Measurements from ENCODE around the gene ESRRA. TPM values are rescaled to one million over a fixed set of nuclear protein-coding genes. Genes with fewer than 3 reads are reported as not detected.

The ESRRA gene
- total and polyA plus RNA-seq, 2 donors: 13.3 to 53.2 TPM

- DNase-seq (ENCODE audit: extremely low spot score): peak; percentile 88
- peak within 1 kb of the TSS; percentile 75 for H3K4me3 ChIP-seq (ENCODE audit: low read depth, low read length)
- no peaks in the 10 kb centered on the region for H3K4me1 ChIP-seq (ENCODE audit: insufficient read depth)
- WGBS: 3% methylated on average over 44 of the region's 44 CpGs
- peak within 1 kb of the TSS; percentile 96 for H3K27ac ChIP-seq (ENCODE audit: low read depth)
- no peaks in the 10 kb centered on the region for H3K36me3 ChIP-seq (ENCODE audit: insufficient read depth)
These were observed 21.0 kb upstream of the ESRRA start, which contains the start of gene BAD for GRCh38 chr11:64284048-64284961. BAD (minus strand) TSS chr11:64284665; CDS start chr11:64284368, 297 bp downstream.

GRCh38 chr11:64284962-64285884, 20.1 kb upstream of the ESRRA start, which contains the start of gene GPR137:
GPR137 (plus strand) TSS chr11:64285848; CDS start chr11:64286525, 677 bp downstream.
- Histone ChIP-seq H3K4me1 (ENCODE audit: insufficient read depth) (no peaks in the 10 kb centered on the region), H3K36me3 (ENCODE audit: insufficient read depth) (no peaks in the 10 kb centered on the region), H3K4me3 (ENCODE audit: low read depth, low read length) (peak within 1 kb of the TSS; percentile 75), H3K27ac (ENCODE audit: low read depth) (peak within 1 kb of the TSS; percentile 96)
- under 1% methylated on average over 100 of the region's 102 CpGs for WGBS
- DNase-seq (ENCODE audit: extremely low spot score): no peak

GRCh38 chr11:64285885-64286800, 19.2 kb upstream of the ESRRA start:
- H3K4me1 ChIP-seq (ENCODE audit: insufficient read depth): no peaks in the 10 kb centered on the region
- peak overlapping the region; percentile 75 for H3K4me3 ChIP-seq (ENCODE audit: low read depth, low read length)
- DNase-seq (ENCODE audit: extremely low spot score): no peak
- 25% methylated on average over 40 of the region's 40 CpGs for WGBS
- H3K27ac ChIP-seq (ENCODE audit: low read depth): no peak overlapping the region
- no peaks in the 10 kb centered on the region for H3K36me3 ChIP-seq (ENCODE audit: insufficient read depth)

GRCh38 chr11:64286801-64287159, 18.5 kb upstream of the ESRRA start:
- no peaks in the 10 kb centered on the region for H3K36me3 ChIP-seq (ENCODE audit: insufficient read depth)
- H3K27ac ChIP-seq (ENCODE audit: low read depth): no peak overlapping the region
- WGBS: 87% methylated on average over 9 of the region's 9 CpGs
- no peaks in the 10 kb centered on the region for H3K4me1 ChIP-seq (ENCODE audit: insufficient read depth)
- no peak for DNase-seq (ENCODE audit: extremely low spot score)
- H3K4me3 ChIP-seq (ENCODE audit: low read depth, low read length): no peak overlapping the region

- WGBS: 95% methylated on average over 33 of the region's 33 CpGs
- peaks cover 3% of the 10 kb centered on the region for H3K4me1 ChIP-seq (ENCODE audit: insufficient read depth)
- no peak overlapping the region for H3K27ac ChIP-seq (ENCODE audit: low read depth)
- H3K4me3 ChIP-seq (ENCODE audit: low read depth, low read length): no peak overlapping the region
- no peaks in the 10 kb centered on the region for H3K36me3 ChIP-seq (ENCODE audit: insufficient read depth)
- no peak for DNase-seq (ENCODE audit: extremely low spot score)
These were observed 17.5 kb upstream of the ESRRA start for GRCh38 chr11:64287676-64288352.

- Histone ChIP-seq H3K4me1 (ENCODE audit: insufficient read depth) (peaks cover 3% of the 10 kb centered on the region), H3K36me3 (ENCODE audit: insufficient read depth) (no peaks in the 10 kb centered on the region), H3K27ac (ENCODE audit: low read depth) (no peak overlapping the region), H3K4me3 (ENCODE audit: low read depth, low read length) (no peak overlapping the region)
- DNase-seq (ENCODE audit: extremely low spot score): no peak
- WGBS: 91% methylated on average over 9 of the region's 9 CpGs
These were observed 17.0 kb upstream of the ESRRA start for GRCh38 chr11:64288353-64288750.

- WGBS: 93% methylated on average over 13 of the region's 13 CpGs
- Histone ChIP-seq H3K4me3 (ENCODE audit: low read depth, low read length) (no peak overlapping the region), H3K4me1 (ENCODE audit: insufficient read depth) (peaks cover 3% of the 10 kb centered on the region), H3K27ac (ENCODE audit: low read depth) (no peak overlapping the region), H3K36me3 (ENCODE audit: insufficient read depth) (no peaks in the 10 kb centered on the region)
- DNase-seq (ENCODE audit: extremely low spot score): no peak
These were observed 16.2 kb upstream of the ESRRA start for GRCh38 chr11:64289002-64289564.

- H3K4me3 ChIP-seq (ENCODE audit: low read depth, low read length): no peak overlapping the region
- 54% methylated on average over 10 of the region's 10 CpGs for WGBS
- no peak for DNase-seq (ENCODE audit: extremely low spot score)
These were observed 14.7 kb upstream of the ESRRA start for GRCh38 chr11:64290352-64291261.

GRCh38 chr11:64291262-64291751, 14.0 kb upstream of the ESRRA start, which contains the start of gene KCNK4:
KCNK4 (plus strand) TSS chr11:64291302; CDS start chr11:64293019, 1,717 bp downstream.
- DNase-seq (ENCODE audit: extremely low spot score): no peak
- no peaks in the 10 kb centered on the region for H3K36me3 ChIP-seq (ENCODE audit: insufficient read depth)
- peaks cover 3% of the 10 kb centered on the region for H3K4me1 ChIP-seq (ENCODE audit: insufficient read depth)
- H3K4me3 ChIP-seq (ENCODE audit: low read depth, low read length): peak within 1 kb of the TSS; percentile 35
- WGBS: 3% methylated on average over 45 of the region's 45 CpGs
- no peak within 1 kb of the TSS for H3K27ac ChIP-seq (ENCODE audit: low read depth)

More at GRCh38 chr11:64290352-64291261, 14.7 kb upstream of the ESRRA start:
- Histone ChIP-seq H3K36me3 (ENCODE audit: insufficient read depth) (no peaks in the 10 kb centered on the region), H3K27ac (ENCODE audit: low read depth) (no peak overlapping the region), H3K4me1 (ENCODE audit: insufficient read depth) (peaks cover 3% of the 10 kb centered on the region)

GRCh38 chr11:64291752-64292459, 13.4 kb upstream of the ESRRA start:
- no peaks in the 10 kb centered on the region for H3K36me3 ChIP-seq (ENCODE audit: insufficient read depth)
- H3K4me3 ChIP-seq (ENCODE audit: low read depth, low read length): peak overlapping the region; percentile 35
- DNase-seq (ENCODE audit: extremely low spot score): no peak
- H3K4me1 ChIP-seq (ENCODE audit: insufficient read depth): peaks cover 3% of the 10 kb centered on the region
- under 1% methylated on average over 96 of the region's 96 CpGs for WGBS
- no peak overlapping the region for H3K27ac ChIP-seq (ENCODE audit: low read depth)
